T follicular helper cell (primary cell): ENCODE measurements around the gene NTN4.
"Not testable (repeated sequence)": the region's sequence is repeated elsewhere in the genome, so short reads cannot be mapped to it uniquely, and the experiment has no call there.

Source experiments
- DNase-seq: peaks from one replicate; pipeline ENCODE4 v3.0.0-alpha.2; 2020; ENCODE audit warnings: low read depth

Gene NTN4

GRCh38 chr12:95623554-95624170 lies 166.9 kb downstream of the NTN4 start:
- no peak for DNase-seq

GRCh38 chr12:95622879-95623278 lies 167.7 kb downstream of the NTN4 start:
- DNase-seq = no peak

- no peak for DNase-seq
Observed at GRCh38 chr12:95621725-95622124, 168.8 kb downstream of the NTN4 start.

GRCh38 chr12:95620171-95620570 lies 170.4 kb downstream of the NTN4 start:
- DNase-seq = no peak

GRCh38 chr12:95616470-95616869 lies 174.1 kb downstream of the NTN4 start:
- not testable (repeated sequence) for DNase-seq

- no peak for DNase-seq
Observed at GRCh38 chr12:95615749-95616148, 174.8 kb downstream of the NTN4 start.

GRCh38 chr12:95614390-95614982 lies 176.1 kb downstream of the NTN4 start:
- DNase-seq = no peak

- no peak for DNase-seq
Observed at GRCh38 chr12:95613021-95613420, 177.5 kb downstream of the NTN4 start.

- DNase-seq = no peak
Observed at GRCh38 chr12:95611676-95612309, 178.8 kb downstream of the NTN4 start.

- no peak for DNase-seq
Observed at GRCh38 chr12:95608252-95609033, 182.1 kb downstream of the NTN4 start.
